T1000 (cell line): Measurements from ENCODE around the gene SERPINB11.
"Not testable (repeated sequence)": the region's sequence is repeated elsewhere in the genome, so short reads cannot be mapped to it uniquely, and the experiment has no call there.

ENCODE experiments used
- DNase-seq: peaks from one replicate; lab custom pipeline; 2025; ENCODE audit warnings: mixed read lengths; lab: John Stamatoyannopoulos, UW

The SERPINB11 gene, protein sequence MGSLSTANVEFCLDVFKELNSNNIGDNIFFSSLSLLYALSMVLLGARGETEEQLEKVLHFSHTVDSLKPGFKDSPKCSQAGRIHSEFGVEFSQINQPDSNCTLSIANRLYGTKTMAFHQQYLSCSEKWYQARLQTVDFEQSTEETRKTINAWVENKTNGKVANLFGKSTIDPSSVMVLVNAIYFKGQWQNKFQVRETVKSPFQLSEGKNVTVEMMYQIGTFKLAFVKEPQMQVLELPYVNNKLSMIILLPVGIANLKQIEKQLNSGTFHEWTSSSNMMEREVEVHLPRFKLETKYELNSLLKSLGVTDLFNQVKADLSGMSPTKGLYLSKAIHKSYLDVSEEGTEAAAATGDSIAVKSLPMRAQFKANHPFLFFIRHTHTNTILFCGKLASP

DNA sequence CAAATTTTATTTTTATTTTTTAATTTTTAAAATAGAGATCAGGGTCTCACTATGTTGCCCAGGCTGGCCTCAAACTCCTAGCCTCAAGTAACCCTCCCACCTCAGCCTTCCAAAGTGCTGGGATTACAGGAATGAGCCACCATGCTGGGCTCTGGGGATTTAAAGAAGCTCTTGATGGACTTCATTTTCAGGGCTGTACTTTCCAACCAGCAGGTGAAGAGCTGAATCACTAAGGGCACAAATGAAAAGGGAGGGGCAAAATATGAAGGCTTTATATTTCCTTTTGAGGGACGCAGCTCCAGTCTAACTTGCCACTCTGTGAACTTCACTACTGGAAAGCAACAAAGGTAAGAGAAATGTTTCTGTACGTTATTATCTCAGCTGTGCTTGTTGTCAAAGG, at the start of gene SERPINB11:
SERPINB11 (plus strand) TSS at position 301 of the 400 bp plus-strand sequence. CDS start 7,234 bp downstream, outside the sequence.
- DNase-seq = no peak

DNA sequence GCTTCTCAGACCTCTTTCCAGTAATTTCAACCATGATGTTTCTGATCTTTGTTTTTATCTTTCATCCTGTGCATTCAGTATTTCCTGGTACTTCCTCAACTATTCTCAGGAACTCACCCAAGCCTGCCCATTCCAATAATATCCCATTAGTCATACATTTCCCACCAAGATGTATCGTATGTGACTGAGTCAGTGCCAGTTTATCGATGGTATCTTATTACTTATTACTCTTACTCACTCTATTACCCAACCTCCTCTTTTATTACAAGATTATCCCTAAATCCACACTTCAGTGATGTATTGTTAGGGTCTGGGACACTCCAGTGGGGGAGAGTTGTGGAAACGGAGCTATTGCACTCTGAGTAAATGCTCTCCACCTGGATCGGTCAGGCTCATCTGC, 43.8 kb upstream of the SERPINB11 start:
- not testable (repeated sequence) for DNase-seq

DNA sequence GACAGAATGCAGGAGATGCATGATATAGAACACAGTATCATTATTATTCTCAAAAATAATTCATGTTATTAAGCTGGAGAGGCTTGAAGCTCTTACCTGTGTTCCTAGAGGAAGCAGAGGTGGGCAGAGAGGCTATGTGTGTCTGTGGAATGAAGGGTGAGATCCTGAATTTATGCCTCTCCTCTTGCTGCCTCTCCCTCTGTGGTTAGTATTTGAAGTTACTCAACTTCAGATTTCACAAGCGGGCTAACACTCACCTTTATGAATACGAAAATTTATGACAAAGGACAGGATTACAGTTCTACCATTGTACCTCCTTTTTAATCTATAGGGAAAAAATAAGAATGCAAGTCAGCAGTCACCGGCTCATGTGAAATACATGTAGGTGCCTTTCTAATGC, 41.0 kb upstream of the SERPINB11 start, which contains the start of gene SERPINB3:
SERPINB3 (minus strand) TSS at position 144 of the 400 bp plus-strand sequence. CDS start 677 bp downstream, outside the sequence.
- not testable (repeated sequence) for DNase-seq

DNA sequence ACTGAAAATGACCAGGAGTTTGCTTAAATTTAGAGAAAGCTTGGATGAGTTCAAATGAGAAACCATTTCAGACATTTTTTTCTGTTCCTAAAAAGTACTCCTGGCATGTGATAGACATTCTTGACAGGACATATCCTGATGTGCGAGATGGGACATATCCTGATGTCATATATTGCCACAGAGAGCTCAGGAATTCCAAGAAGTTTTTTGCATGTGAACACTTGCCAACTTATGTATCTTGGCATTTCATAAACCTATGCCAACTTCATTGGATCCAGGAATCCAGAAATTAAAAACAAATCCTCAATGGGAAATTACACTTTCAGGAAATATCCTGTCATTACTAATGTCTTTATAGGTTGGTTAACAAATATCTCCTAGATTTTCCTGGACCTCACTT, 38.2 kb upstream of the SERPINB11 start:
- DNase-seq = no peak

DNA sequence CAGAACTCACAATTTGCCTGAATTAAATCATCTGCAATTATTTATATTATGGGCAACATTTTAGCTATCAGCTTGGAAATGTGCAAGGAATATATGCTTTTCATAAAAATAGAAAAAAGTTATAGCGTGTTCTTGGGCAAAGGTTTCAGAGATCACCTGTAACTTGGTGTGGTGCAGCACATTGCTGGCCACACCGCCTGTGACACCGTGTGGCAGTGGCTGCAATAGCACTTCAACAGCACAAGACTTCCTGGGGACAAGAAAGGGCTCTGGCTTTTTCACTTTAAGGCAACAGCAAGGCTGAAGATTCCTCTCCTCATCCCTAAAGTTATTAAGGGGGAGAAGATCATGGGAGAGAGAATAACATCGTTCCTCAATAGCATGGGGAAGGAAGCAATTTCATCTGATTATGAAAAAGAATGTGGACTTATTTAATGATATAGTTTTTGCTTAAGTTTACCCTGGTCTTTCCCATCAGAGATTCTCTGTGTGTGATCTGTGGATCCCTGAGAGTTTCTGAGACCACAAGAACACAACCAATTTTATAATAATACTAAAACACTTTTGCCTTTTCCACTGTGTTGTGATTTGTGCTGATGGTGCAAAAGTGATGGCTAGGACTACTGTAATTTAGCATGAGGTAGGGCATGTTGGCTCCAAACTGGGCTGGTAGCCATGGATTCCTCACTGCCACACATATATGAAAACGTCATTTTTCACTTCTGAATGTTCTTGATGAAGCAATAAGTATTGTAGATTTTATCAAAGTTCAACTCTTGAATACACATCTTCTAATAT, 26.0 kb upstream of the SERPINB11 start:
- no peak for DNase-seq

DNA sequence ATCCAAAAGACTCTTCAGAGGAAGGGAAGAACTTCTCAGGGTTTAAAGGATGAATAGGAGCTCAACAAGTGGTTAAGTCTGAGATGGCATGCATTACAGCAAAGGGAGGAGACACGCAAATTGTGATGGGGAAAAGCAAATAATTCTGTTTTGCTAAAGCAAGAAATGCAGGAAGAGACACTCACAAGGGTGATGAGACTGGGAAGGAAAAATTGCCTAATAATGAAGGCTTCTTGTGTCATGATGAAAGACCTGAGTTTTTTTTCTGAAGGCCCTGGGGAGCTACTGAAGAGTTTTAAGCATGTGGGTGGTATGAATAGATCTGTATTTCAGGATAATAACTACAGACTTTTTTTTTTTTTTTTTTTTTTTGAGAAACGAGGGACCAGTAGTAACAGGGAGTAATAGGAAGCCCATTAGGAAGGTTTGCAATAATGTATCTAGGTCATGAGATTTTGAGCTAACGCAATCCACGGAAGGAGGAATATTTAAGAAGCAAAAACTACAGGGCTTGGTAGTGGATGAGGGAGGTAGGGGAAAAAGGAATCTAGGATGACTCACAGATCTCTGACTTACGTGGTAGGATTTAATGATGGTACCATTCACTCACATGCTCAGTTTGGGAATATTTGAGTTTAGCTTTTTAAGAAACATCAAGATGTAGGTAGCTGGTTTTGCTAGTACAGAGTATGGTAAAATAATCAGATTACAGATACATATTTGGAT, 25.1 kb upstream of the SERPINB11 start:
- no peak for DNase-seq

DNA sequence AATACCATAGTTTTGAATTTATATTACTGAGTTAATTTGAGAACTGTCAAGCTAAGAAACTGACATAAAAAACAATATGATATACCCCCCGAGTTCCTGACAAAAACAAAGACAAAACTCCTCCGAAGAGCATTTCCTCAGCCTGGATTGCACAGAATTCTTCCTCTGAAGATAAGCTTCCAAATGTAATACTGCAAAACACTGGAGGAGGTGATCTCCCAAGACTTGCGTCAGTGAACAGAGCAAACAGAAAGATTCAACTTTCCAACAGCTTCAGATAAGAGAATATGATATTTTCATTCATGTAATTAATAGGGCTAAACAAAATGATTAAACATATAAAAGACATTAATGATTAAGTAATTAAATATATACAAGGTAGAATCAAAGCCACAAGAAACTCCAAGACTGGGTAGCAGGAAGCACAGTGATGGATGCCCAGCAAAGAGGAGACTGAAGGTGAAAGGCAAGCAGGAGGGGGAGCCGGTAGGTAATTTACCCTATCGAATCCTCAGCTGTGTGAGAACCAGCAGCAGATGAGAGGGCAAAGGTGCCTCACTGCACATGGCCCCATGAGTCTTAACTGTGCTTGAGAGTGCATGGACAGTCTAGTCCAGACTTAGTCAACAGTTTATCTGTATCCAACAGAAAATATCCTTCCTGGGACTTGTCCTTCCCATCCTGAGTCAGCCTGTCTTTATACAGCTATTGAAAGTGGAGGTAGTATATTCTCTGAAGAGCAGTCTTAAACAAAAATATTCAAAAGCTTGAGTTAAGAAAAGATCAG, 22.7 kb upstream of the SERPINB11 start:
- DNase-seq = no peak

DNA sequence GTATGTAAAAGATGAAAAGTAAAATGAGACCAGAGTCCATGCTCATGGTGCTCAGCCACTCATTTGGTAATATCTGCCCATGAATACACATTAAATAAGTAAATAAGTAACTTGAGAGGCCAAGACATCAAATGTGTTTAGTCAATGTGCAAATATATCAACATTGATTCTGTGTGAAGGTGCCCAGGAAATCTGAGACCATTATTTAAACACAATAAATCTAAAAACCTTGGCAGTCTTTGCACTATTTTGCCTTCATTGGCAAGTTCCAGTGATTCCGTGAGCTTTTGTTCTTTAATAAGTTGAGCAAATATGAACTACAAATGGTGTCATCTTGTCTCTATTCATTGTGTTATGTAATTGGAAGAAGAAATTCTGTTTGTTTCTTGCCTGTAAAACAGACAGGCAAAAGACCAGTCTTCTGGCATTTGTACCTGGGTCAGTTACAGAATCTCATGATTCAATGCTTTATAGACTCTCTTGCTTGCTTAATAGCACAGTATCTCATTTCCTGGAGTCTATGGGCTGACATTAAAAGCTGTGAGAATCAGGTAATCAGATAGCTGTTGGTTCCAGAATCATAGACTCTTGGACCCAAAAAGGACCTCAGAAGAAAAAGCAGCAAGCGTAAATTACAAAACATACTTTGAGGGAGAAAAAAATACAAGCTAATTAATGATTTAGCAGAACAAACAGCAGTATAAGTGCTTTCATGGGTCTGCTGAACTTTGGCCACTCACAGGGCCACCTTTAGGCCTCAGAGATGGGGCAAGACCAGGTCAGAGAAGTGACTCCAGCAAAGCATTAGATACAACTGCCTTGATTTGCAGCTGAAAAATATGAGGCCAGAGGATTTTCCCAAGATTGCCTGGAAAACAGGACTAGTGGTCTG, 21.1 kb upstream of the SERPINB11 start:
- no peak for DNase-seq

DNA sequence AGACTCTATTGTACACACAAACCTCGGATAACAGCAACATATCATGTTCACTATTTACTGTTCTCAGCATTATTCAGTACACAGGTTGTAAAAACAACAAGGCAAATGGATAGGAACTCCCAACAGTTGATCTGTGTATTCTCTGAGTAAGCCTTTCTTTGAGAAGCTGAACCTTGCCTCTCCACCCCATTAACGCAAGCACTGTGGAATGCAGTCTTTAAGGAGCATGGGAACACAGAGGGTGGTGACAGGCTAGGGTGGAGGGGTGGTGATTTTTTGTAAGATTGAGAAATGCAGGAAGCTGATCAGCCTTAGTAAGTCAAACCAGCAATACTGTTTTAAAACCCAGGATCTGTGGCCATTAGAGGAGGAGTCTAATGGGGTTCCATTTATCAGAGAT, 19.6 kb upstream of the SERPINB11 start:
- DNase-seq = peak; percentile 14

DNA sequence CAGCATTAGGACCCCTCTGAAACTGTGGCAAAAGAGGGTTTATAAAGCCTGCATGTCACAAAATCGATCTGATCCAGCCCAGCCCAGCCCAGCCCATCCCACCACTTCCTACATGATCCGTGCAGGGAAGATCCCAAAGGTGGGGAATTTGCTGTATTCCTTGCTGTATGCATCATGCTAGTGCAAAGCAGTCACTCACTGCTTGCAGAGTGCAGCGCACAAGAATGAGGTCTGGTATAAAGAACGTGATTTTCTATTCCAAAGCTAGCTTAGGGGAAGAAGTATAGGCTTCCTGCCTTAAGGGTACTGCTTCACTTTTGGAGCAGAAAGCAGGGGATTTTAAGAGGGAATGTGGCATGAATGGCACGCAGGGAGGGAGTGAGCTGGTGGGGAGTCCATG, 18.9 kb upstream of the SERPINB11 start:
- no peak for DNase-seq

DNA sequence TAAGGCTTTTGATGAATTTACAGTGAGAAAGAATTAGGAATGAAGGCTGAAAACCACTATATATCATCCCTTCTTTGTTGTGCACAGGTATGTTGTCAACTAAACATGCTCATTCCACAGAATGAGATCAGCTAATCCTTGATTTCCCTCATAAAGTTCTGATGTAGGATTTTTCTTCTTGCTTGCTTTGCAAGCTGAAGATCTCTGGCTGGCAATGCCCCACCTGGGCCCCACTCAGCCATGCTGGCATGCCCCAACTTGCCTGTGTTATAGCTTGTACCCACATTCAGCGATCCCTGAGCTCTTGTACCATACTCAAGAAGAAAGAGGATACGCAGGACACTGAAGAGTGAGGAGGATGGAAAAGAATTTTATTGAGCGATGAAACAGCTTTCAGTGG, 18.0 kb upstream of the SERPINB11 start:
- no peak for DNase-seq

DNA sequence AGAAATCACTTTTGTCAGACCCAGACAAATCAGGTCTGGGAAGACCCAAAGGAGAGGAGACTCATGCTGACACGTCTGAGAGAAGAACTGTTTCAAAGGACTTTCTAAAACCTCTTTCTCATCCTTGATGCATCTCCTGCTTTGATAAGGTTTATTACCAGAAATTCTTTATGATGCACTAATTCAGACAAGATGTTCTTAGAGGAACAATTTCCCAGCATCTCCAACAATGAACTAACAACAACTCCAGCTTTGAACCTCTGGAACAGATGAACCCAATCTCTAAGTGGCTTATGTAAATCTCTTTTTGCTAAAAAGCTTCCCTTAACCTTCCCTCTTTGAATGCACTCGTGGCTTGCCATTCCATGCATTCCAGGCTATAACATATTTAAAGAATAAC, 15.9 kb upstream of the SERPINB11 start:
- no peak for DNase-seq

DNA sequence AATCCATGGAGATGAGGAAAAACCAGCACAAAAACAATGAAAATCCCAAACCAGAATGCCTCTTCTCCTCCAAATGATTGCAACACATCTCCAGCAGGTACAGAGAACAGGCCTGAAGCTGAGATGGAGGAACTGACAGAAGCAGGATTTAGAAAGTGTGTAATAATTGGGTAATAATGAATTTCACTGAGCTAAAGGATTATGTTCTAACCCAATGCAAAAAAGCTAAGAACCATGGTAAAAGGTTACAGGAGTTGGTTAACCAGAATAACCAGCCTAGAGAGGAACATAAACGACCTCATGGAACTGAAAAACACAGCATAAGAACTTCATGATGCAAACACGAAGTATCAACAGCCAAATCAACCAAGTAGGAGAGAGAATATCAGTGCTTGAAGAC, 13.7 kb upstream of the SERPINB11 start:
- no peak for DNase-seq

DNA sequence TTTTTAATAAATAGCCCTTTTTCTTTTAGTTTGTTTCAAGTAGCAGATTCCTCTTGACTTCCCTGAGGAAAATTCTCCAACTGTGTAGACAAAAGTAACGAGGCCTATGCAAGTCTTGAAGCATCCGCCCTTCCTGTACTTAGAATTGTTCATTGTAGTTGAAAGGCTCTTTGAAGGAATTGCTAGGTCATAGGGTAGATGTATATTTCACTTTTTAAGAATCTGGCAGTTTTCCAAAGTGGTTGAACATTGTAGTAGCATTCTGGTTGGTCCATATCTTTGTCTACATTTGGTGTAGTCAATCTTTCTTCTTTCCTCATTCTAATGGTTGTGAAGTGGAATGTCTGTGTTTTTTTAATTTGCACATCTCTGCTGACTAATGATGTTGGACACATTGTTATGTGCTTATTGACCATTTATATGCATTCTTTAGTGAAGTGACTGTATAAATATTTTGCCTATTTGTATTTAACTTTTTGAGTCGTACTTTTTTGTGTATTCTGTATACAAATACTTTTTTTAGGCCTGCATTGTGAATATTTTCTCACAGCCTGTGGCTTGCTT, 5.6 kb upstream of the SERPINB11 start:
- DNase-seq = no peak

DNA sequence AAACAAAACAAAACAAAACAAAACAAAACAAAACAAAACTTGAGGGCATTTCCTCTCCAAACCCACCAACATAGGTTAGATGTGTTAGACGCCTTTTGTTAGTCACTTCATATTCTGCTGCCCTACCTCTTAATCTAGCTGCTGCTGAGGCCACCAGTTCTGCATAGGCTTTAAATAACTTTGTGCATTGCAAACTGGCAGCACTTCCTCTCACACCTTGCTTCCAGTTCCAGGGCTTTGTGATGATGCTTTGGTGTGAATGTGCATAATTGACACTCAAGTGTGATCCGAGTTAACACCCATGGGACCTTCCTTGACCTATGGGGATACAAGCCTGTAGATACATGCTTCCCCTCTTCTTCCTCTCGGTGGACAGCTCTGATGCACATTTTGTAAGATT, 2.3 kb upstream of the SERPINB11 start:
- DNase-seq = no peak

DNA sequence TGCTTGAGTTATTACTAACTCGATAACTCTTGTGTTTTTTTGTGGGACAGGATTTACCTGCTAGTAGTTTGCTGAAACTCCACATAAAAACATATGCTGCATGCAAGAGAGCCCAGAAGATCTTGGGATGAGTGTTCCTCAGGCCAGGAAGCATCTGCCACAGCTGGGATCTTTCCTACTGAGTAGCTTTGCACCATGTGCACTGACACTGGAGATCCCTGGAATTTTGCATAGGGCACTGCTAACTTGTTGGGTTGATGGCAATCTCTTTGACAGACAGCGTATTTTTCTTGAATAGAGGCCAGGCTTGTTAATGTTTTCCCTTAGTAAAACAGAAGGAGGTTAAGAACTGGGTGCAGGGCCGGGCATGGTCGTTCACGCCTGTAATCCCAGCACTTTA, 808 bp upstream of the SERPINB11 start:
- DNase-seq = no peak

DNA sequence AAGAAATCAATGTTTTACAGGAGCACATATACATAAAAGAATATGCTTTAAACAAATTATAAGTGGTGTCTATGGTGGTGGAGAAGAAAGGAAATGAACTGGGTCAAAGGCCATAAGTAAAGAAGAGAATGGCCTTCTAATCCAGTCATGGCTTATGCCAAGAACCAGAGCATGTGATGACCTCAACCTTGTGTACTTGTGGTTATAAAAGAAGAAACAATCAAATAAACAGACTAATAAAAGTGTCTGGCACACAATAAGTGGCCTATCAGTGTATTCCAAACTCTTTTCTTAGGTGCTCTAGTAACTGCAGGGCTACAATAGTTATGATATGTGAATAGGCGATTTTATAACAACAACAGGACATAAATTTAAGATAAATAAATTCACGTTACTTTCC, 2.6 kb downstream of the SERPINB11 start:
- no peak for DNase-seq

DNA sequence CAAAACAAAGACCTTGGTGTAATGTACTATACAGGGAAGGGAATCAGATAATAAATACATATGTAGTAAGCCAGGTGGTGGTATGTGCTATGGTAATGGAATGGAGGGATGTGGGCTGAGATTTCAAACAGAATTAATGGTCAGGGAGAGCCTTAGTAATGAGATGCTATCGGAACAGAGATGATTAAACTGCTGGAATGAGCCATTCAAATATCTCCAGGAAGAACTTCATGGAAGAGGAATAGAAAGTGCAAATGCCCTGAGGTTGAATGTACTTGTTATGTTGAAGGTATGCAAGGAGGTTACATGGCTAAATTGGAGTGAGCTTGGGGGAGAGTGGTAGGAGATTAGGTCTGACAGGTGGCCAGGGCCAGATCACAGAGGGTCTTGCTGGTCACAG, 5.1 kb downstream of the SERPINB11 start:
- no peak for DNase-seq

DNA sequence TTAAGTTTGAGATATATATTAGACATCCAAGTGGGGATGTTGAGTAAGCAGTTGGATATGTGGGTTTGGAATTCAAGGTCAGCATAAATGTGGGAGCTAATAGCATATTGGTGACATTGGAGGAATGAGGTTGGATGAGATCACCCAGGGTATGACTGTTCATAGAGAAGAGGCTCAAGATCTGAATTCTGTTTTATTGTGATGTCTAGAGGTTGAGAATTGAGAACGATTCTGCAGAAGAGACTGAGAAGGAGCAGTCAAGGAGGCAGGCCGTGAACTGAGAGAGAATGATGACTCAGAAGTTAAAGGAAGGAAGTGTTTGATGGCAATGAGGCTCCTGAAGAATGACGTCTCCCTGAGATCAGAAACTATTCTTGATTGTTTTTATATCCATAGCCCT, 5.9 kb downstream of the SERPINB11 start:
- DNase-seq = peak; percentile 2
